ENCODE measurements around the gene CHMP1A. TPM values are rescaled to one million over a fixed set of nuclear protein-coding genes. Genes with fewer than 3 reads are reported as not detected.
"Not testable (repeated sequence)": the region's sequence is repeated elsewhere in the genome, so short reads cannot be mapped to it uniquely, and the experiment has no call there.

CHMP1A gene
- total RNA-seq, 1 experiment from 2014 or later: 151 TPM

GRCh38 chr16:89695875-89696669 lies 38.6 kb upstream of the CHMP1A start:
- Histone ChIP-seq H3F3A (ENCODE audit: insufficient read depth, low read depth) (peaks cover 38% of the 10 kb centered on the region; the same call in 1 of the 2 replicates), H3K4me3 (no peak overlapping the region), H3K27me3 (ENCODE audit: insufficient read depth, low read depth) (no peaks in the 10 kb centered on the region), H3K9me3 (ENCODE audit: insufficient read depth, low read depth) (no peaks in the 10 kb centered on the region), H4K20me1 (ENCODE audit: insufficient read depth) (peaks cover 23% of the 10 kb centered on the region), H2AFZ (no peak overlapping the region), H3K79me2 (ENCODE audit: low read depth) (no peaks in the 10 kb centered on the region), H3K36me3 (ENCODE audit: low read depth) (no peaks in the 10 kb centered on the region), H3K27ac (no peak overlapping the region), H3K4me1 (replicated peaks; ENCODE audit: insufficient read depth) (peaks cover 5% of the 10 kb centered on the region; the same call in 1 of the 2 replicates), H3K4me2 (no peak overlapping the region), H3K9me2 (ENCODE audit: insufficient read depth) (no peaks in the 10 kb centered on the region)
- no TSS peak for BruUV-seq (replicated peaks)
- CTCF ChIA-PET: no interaction called here
- intact Hi-C loops (cut with micrococcal nuclease; ENCODE audit: unreplicated experiment): no loop called here
- TF ChIP-seq EZH2 (IDR thresholded peaks at IDR 0.05; ENCODE audit: low read depth): no peak
- no peak for TF ChIP-seq CTCF (conservative IDR thresholded peaks at IDR 0.05)
- POLR2A ChIA-PET (ENCODE audit: unreplicated experiment): no interaction called here
- no peak for DNase-seq

- Histone ChIP-seq H3K79me2 (ENCODE audit: low read depth) (0 out of 2 replicates have a peak, but pooled peaks cover 1% of the 10 kb centered on the region), H3K27ac (no peak overlapping the region), H4K20me1 (ENCODE audit: insufficient read depth) (peaks cover 23% of the 10 kb centered on the region), H3F3A (ENCODE audit: insufficient read depth, low read depth) (peaks cover 34% of the 10 kb centered on the region; the same call in 1 of the 2 replicates), H3K4me1 (replicated peaks; ENCODE audit: insufficient read depth) (peaks cover 5% of the 10 kb centered on the region; the same call in 1 of the 2 replicates), H3K36me3 (ENCODE audit: low read depth) (no peaks in the 10 kb centered on the region), H3K4me3 (no peak overlapping the region), H3K4me2 (no peak overlapping the region), H3K9me3 (ENCODE audit: insufficient read depth, low read depth) (no peaks in the 10 kb centered on the region), H2AFZ (no peak overlapping the region), H3K27me3 (ENCODE audit: insufficient read depth, low read depth) (no peaks in the 10 kb centered on the region), H3K9me2 (ENCODE audit: insufficient read depth) (no peaks in the 10 kb centered on the region)
- no TSS peak for BruUV-seq (replicated peaks)
- CTCF ChIA-PET: no interaction called here
- DNase-seq: no peak
- no peak for TF ChIP-seq EZH2 (IDR thresholded peaks at IDR 0.05; ENCODE audit: low read depth)
- no peak for TF ChIP-seq CTCF (conservative IDR thresholded peaks at IDR 0.05)
- POLR2A ChIA-PET (ENCODE audit: unreplicated experiment): no interaction called here
- intact Hi-C loops (cut with micrococcal nuclease; ENCODE audit: unreplicated experiment): no loop called here
Measured at GRCh38 chr16:89695086-89695874, 37.8 kb upstream of the CHMP1A start.

GRCh38 chr16:89694784-89695085 lies 37.2 kb upstream of the CHMP1A start:
- POLR2A ChIA-PET (ENCODE audit: unreplicated experiment); H3K79me2 ChIP-seq (ENCODE audit: low read depth): not testable (repeated sequence)

More at GRCh38 chr16:89694784-89695085, 37.2 kb upstream of the CHMP1A start:
- H3K9me3 ChIP-seq (ENCODE audit: insufficient read depth, low read depth); H3K4me1 ChIP-seq (replicated peaks; ENCODE audit: insufficient read depth); H3K4me2 ChIP-seq; H3K4me3 ChIP-seq; H2AFZ ChIP-seq; H3K27ac ChIP-seq; DNase-seq; CTCF ChIA-PET; BruUV-seq (replicated peaks); intact Hi-C loops (cut with micrococcal nuclease; ENCODE audit: unreplicated experiment); H3K36me3 ChIP-seq (ENCODE audit: low read depth); H3K27me3 ChIP-seq (ENCODE audit: insufficient read depth, low read depth); H3K9me2 ChIP-seq (ENCODE audit: insufficient read depth): not testable (repeated sequence)
- H4K20me1 ChIP-seq (ENCODE audit: insufficient read depth): peaks cover 21% of the 10 kb centered on the region
- peaks cover 32% of the 10 kb centered on the region; the same call in 1 of the 2 replicates for H3F3A ChIP-seq (ENCODE audit: insufficient read depth, low read depth)
